ENCODE measurements around the gene BSND.

GRCh38 chr1:54952950-54953718, 45.6 kb upstream of the BSND start:
- TF ChIP-seq CTCF (IDR thresholded peaks at IDR 0.05) (no peak), POLR2A (IDR thresholded peaks at IDR 0.05) (no peak)
